Measurements from ENCODE around the gene PPM1F.

The PPM1F gene, protein sequence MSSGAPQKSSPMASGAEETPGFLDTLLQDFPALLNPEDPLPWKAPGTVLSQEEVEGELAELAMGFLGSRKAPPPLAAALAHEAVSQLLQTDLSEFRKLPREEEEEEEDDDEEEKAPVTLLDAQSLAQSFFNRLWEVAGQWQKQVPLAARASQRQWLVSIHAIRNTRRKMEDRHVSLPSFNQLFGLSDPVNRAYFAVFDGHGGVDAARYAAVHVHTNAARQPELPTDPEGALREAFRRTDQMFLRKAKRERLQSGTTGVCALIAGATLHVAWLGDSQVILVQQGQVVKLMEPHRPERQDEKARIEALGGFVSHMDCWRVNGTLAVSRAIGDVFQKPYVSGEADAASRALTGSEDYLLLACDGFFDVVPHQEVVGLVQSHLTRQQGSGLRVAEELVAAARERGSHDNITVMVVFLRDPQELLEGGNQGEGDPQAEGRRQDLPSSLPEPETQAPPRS

DNA sequence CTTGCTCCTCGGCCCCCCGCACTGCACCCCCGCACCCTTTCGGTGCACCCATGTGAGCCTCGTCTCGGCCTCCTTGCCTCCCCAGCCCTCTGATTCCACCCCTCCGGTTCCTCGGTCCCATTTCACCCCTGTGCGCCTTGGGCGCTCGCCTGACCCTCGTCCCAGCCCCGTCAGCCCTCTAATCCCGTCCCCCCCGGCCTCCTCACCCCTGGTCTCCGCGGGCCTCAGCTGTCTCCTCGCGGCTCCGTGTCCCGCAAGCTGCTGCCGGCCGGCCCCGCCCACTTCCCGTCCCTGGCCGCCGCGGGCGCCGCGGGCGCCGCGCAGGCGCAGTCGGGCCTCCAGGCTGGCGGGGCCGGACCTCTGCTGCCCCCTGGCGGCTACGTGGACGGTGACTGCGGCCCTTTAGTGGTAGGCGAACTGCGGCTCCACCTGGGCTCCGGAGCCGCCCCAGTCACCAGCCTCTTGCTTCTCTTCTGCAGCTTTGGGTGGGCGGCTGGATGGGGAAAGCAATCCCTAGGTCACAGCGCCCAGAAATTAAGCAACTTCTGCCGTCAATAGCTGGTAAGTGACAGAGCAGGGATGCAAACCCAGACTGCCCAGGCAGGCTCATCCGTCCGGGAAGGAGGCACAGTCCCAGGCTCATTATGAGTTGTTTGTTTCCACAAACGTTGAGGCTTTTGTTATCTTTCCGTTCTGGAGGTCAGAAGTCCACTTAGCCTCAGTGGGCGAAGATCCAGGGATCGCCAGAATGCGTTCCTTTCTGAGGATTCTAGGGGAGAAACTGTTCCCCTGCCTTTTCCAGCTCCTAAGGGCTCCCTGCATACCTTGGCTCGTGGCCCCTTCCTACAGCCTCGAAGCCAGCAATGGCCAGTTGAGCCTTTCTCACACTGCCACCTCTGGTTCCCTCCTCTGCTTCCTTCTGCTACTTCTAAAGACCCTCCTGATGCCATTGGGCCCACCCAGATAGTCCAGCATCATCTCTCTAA lies at the start of gene PPM1F:
PPM1F (minus strand) TSS at position 263 of the 986 bp plus-strand sequence. CDS start 6,800 bp downstream, outside the sequence.
- TF ChIP-seq POLR2A (IDR thresholded peaks at IDR 0.05; ENCODE audit: low read depth, low read length): peak; percentile 53; the same call in 1 of the 2 replicates
- no peak for FAIRE-seq
- DNase-seq (ENCODE audit: insufficient read length, low spot score): peak; percentile 73

DNA sequence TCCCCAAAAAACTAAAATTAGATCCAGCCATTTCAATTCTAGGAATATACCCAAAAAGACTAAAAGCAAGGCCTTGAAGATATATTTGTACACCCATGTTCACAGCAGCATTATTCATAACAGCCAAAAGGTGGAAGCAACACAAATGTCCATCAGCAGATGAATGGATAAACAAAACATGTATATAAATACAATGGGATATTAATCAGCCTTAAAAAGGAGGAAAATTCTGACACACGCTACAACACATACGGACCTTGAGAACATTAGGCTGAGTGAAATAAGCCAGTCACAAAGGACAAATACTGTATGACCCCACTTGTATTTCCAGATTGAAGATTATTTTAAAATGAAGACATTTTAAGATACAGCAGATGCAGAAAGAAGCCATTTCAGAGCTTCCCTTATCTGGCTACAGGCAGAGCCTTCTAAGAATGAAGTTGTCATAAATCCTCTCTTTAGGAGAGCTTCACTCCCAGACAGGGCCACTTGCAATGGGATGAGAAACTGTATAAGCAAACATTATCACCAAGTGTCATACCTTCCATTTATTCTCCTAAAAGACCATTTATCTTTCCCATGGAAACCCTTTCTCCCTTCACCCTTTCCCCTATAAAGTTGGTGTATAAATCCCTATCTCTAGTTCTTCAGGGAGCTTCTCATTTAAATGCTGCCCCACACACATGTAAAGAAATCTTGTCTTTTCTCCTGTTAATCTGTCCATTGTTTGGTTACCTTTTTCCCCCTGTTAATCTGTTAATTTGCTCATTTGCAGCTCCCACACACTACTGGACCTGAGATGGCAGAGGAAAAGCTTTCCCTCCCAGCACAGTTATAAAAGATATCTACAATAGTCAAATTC lies 49.2 kb upstream of the PPM1F start:
- no peak for TF ChIP-seq POLR2A (IDR thresholded peaks at IDR 0.05; ENCODE audit: low read depth, low read length)
- DNase-seq (ENCODE audit: insufficient read length, low spot score) (no peak), FAIRE-seq (no peak)

DNA sequence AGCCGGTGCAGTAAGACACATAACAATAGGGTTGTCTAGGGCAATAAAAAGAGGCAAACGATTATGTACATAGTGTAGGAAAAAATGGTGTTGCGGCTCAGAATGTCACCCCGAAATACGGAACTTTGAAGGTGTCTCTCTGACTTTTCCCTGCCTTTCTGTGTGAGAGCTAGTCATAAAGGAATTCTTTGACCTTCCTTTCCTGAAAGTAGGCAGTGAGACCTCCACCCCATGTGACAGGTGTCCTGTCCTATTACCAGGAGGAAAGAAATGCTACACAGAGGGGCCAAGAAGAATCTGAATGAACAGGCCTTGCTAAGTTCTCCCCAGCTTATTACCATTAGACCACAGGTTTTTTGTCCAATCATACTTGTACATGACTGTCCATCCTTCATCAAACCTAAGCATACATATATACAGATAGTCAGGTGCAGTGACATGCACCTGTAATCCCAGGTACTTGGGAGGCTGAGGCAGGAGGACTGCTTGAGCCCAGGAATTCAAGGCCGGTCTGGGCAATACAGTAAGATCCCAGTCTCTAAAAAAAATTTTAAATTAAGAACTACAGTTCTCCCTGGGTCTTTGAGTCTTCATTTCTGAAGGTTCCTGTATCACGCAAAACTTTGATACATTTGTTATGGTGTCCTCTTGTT lies 46.1 kb upstream of the PPM1F start:
- TF ChIP-seq POLR2A (IDR thresholded peaks at IDR 0.05; ENCODE audit: low read depth, low read length): no peak
- no peak for FAIRE-seq
- no peak for DNase-seq (ENCODE audit: insufficient read length, low spot score)

DNA sequence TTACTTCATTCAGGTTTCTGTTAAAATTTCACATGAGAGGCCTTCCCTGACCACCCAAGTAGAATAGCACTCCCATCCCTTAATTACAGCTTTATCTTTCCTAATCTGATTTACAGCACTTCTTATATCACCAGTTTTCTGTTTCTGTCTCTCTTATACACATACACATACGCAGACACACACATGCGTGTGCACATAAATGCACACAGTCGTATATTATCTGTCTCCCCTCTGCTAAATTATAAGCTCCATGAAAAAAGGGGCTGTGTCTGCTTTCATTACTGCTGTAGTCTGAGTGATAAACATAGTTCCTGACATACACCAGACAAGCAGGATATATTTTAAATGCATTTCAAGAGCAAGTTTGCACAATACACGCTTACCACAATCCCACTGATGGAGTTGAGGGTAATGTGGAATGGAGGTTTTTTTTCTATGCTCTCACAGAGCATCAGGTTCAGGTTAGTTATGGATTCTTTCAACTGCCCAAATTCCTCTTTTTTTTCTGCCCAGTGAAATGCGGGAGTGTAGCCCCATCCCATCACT lies 43.6 kb upstream of the PPM1F start:
- DNase-seq (ENCODE audit: insufficient read length, low spot score): no peak
- no peak for TF ChIP-seq POLR2A (IDR thresholded peaks at IDR 0.05; ENCODE audit: low read depth, low read length)
- no peak for FAIRE-seq

GRCh38 chr22:21995660-21996059 lies 43.0 kb upstream of the PPM1F start:
- no peak for FAIRE-seq
- no peak for DNase-seq (ENCODE audit: insufficient read length, low spot score)
- no peak for TF ChIP-seq POLR2A (IDR thresholded peaks at IDR 0.05; ENCODE audit: low read depth, low read length)

GRCh38 chr22:21994881-21995444 lies 42.3 kb upstream of the PPM1F start:
- TF ChIP-seq POLR2A (IDR thresholded peaks at IDR 0.05; ENCODE audit: low read depth, low read length): no peak
- no peak for DNase-seq (ENCODE audit: insufficient read length, low spot score)
- FAIRE-seq: no peak

DNA sequence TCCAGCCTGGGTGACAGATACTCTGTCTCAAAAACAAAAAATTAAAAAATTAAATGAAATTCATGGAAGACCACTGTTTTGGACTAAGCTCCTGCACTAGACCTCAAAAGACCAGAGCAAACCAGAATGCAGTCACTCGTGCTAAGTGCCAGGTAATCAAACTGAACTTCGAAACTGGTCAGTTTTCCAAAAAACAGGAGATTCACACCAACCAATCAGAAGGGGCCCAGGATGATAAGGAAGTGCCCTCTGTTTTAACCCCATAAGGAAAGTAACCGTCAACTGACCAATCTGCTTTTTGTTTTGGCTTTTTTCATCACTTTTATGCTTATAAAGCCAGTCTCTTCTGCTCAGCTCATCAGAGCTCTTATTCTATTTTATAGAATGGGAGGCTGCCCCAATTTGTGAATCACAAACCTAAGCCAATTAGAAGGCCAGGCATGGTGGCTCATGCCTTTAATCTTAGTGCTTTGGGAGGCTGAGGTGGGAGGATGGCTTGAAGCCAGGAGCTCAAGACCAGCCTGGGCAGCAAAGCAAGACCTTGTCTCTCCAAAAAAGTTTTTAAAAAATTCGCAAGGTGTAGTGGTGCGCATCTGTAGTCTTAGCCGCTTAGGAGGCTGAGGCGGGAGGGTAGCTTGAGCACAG lies 40.1 kb upstream of the PPM1F start:
- FAIRE-seq: no peak
- no peak for TF ChIP-seq POLR2A (IDR thresholded peaks at IDR 0.05; ENCODE audit: low read depth, low read length)

DNA sequence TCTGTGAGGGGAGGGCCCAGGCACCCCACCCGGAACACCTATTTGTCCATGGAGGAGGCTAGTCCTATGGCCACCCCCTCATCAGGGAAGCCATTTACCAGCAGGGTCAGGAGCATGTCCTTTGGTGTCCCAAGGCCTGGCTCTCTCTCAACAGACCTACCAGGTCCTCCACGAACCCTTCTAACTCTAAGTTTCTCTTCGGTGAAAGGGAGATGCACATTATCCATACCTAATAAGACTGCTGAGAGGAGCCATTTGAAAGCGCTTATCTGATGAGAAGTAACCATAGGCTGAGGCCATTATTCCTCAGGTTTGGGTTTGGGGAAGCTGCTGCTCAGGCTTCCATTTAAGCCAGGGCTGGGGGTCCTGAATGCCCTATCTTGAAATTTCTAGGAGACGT lies 39.1 kb upstream of the PPM1F start:
- DNase-seq (ENCODE audit: insufficient read length, low spot score) (no peak), FAIRE-seq (no peak)
- TF ChIP-seq POLR2A (IDR thresholded peaks at IDR 0.05; ENCODE audit: low read depth, low read length): no peak

More for the DNA sequence above, 40.1 kb upstream of the PPM1F start:
- no peak for DNase-seq (ENCODE audit: insufficient read length, low spot score)

DNA sequence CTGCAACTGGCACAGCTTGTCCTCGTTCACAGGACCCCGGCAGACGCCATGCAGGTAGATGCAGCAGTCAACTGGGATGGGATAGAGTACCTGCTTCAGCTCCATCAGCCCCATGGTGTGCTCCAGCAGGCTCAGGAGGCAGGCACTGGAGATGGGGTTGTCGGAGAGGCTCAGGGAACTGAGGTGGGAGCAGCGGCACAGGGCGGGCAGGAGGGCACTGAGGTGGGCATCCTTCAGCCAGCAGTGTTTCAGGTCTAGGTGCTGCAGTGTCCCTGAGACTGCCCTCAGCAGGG lies 38.6 kb upstream of the PPM1F start:
- TF ChIP-seq POLR2A (IDR thresholded peaks at IDR 0.05; ENCODE audit: low read depth, low read length): no peak
- FAIRE-seq: no peak

GRCh38 chr22:21990445-21991303 lies 38.0 kb upstream of the PPM1F start:
- no peak for FAIRE-seq
- no peak for DNase-seq (ENCODE audit: insufficient read length, low spot score)
- no peak for TF ChIP-seq POLR2A (IDR thresholded peaks at IDR 0.05; ENCODE audit: low read depth, low read length)

More for the DNA sequence above, 38.6 kb upstream of the PPM1F start:
- DNase-seq (ENCODE audit: insufficient read length, low spot score): no peak

- DNase-seq (ENCODE audit: insufficient read length, low spot score) (no peak), FAIRE-seq (no peak)
- no peak for TF ChIP-seq POLR2A (IDR thresholded peaks at IDR 0.05; ENCODE audit: low read depth, low read length)
These were observed 36.4 kb upstream of the PPM1F start for GRCh38 chr22:21989049-21989448.

All from H54 (cell line).